ENCODE data around the gene IL22RA2. TPM values are rescaled to one million over a fixed set of nuclear protein-coding genes. Genes with fewer than 3 reads are reported as not detected.

Gene IL22RA2
- total RNA-seq, 1 experiment from 2014 or later: not detected

DNA sequence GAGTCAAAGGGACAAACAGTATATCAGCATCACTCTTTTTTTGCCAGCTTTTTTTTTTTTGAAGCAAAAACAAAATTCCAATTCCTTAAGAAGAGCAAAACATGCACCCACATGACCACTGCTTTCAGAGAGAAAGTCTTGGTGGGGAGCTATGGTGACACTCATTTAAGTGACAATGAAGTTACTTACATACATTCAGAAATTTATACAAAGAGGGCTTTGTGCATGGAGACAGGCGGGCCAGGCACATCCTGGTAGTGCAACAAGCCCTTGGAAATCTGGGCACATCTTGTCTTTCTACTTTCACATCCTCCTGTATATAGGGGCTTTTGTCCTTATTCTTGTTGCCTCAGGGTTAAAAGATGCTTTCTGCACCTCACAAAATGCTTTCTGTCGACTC is 55.9 kb downstream of the IL22RA2 start (continued):
- TF ChIP-seq, protein P1, sequence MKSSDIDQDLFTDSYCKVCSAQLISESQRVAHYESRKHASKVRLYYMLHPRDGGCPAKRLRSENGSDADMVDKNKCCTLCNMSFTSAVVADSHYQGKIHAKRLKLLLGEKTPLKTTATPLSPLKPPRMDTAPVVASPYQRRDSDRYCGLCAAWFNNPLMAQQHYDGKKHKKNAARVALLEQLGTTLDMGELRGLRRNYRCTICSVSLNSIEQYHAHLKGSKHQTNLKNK (CRISPR knock-in tag; IDR thresholded peaks at IDR 0.05): no peak

DNA sequence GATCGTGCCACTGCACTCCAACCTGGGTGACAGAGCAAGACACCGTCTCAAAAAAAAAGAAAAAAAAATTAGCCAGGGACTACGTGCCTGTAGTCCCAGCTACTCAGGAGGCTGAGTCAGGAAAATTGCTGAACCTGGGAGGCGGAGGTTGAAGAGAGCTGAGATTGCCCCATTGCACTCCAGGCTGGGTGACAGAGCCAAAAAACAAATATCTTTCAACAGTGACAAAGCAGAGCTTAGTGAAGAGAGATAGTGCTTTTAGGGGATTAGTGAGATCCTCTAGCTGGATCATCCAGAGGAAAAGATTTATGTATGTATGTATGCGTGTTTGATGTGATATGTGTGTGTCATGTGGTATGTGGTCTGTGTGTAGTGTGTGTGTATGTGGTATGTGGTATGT is 56.6 kb downstream of the IL22RA2 start:
- ChIA-PET CTCF (interaction anchor here (0.7 kb wide), 1 partner anchor 888 kb away, joined by 3 read pairs; no protein-coding TSS in a partner anchor), POLR2A (no interaction called here)
- Mint-ChIP-seq H3K4me3 (no peak overlapping the region), H3K27me3 (ENCODE audit: low read depth) (peaks cover 3% of the 10 kb centered on the region; the same call in 1 of the 2 replicates), H3K9me3 (peaks cover 56% of the 10 kb centered on the region), H3K4me1 (no peaks in the 10 kb centered on the region), H3K27ac (no peak overlapping the region), H3K36me3 (peaks cover 44% of the 10 kb centered on the region)
- DNase-seq (ENCODE audit: low spot score) (no peak), ATAC-seq (no peak)
- TF ChIP-seq HMGXB4 (CRISPR knock-in tag; IDR thresholded peaks at IDR 0.05): no peak
- TF ChIP-seq, protein P2, sequence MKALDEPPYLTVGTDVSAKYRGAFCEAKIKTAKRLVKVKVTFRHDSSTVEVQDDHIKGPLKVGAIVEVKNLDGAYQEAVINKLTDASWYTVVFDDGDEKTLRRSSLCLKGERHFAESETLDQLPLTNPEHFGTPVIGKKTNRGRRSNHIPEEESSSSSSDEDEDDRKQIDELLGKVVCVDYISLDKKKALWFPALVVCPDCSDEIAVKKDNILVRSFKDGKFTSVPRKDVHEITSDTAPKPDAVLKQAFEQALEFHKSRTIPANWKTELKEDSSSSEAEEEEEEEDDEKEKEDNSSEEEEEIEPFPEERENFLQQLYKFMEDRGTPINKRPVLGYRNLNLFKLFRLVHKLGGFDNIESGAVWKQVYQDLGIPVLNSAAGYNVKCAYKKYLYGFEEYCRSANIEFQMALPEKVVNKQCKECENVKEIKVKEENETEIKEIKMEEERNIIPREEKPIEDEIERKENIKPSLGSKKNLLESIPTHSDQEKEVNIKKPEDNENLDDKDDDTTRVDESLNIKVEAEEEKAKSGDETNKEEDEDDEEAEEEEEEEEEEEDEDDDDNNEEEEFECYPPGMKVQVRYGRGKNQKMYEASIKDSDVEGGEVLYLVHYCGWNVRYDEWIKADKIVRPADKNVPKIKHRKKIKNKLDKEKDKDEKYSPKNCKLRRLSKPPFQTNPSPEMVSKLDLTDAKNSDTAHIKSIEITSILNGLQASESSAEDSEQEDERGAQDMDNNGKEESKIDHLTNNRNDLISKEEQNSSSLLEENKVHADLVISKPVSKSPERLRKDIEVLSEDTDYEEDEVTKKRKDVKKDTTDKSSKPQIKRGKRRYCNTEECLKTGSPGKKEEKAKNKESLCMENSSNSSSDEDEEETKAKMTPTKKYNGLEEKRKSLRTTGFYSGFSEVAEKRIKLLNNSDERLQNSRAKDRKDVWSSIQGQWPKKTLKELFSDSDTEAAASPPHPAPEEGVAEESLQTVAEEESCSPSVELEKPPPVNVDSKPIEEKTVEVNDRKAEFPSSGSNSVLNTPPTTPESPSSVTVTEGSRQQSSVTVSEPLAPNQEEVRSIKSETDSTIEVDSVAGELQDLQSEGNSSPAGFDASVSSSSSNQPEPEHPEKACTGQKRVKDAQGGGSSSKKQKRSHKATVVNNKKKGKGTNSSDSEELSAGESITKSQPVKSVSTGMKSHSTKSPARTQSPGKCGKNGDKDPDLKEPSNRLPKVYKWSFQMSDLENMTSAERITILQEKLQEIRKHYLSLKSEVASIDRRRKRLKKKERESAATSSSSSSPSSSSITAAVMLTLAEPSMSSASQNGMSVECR (CRISPR knock-in tag; IDR thresholded peaks at IDR 0.05; ENCODE audit: borderline replicate concordance): no peak
- TF ChIP-seq, protein P3, sequence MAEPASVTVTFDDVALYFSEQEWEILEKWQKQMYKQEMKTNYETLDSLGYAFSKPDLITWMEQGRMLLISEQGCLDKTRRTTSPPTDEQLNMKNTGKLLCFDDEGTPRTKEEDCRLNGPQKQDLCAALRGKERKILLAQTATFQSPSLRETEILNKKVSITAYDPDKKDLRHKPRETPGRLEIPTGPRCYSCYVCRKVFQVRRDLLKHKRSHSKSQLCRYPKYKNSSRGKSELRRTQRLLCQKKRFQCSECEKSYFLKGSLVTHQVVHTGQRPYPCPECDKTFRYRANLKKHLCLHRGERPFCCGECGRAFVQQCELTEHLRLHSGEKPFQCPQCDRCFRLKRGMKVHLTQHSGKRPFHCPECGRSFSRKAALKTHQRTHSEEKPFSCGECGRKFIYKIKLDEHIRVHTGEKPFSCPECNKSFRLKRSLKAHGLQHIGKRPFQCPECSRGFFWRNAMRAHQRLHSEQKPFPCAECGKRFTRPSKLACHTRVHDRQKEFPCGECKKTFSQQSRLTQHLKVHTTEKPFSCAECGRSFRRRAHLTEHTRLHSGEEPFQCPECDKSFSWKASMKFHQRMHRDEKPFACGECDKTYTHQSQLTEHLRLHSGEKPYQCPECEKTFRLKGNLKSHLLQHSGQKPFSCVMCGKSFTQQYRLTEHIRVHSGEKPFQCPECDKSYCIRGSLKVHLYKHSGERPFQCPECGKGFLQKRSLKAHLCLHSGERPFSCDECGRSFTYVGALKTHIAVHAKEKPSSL (CRISPR knock-in tag; conservative IDR thresholded peaks at IDR 0.05): no peak
- TF ChIP-seq, protein P4, sequence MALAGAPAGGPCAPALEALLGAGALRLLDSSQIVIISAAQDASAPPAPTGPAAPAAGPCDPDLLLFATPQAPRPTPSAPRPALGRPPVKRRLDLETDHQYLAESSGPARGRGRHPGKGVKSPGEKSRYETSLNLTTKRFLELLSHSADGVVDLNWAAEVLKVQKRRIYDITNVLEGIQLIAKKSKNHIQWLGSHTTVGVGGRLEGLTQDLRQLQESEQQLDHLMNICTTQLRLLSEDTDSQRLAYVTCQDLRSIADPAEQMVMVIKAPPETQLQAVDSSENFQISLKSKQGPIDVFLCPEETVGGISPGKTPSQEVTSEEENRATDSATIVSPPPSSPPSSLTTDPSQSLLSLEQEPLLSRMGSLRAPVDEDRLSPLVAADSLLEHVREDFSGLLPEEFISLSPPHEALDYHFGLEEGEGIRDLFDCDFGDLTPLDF (CRISPR knock-in tag; IDR thresholded peaks at IDR 0.05): no peak
- no peak for TF ChIP-seq ESRRA (CRISPR knock-in tag; IDR thresholded peaks at IDR 0.05; ENCODE audit: borderline replicate concordance)
- no peak for TF ChIP-seq NFATC4 (CRISPR knock-in tag; IDR thresholded peaks at IDR 0.05)
- TF ChIP-seq TEAD1 (CRISPR knock-in tag; IDR thresholded peaks at IDR 0.05): no peak
- no peak for TF ChIP-seq ZNF138 (CRISPR knock-in tag; conservative IDR thresholded peaks at IDR 0.05)
- TF ChIP-seq, protein P5, sequence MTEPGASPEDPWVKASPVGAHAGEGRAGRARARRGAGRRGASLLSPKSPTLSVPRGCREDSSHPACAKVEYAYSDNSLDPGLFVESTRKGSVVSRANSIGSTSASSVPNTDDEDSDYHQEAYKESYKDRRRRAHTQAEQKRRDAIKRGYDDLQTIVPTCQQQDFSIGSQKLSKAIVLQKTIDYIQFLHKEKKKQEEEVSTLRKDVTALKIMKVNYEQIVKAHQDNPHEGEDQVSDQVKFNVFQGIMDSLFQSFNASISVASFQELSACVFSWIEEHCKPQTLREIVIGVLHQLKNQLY (CRISPR knock-in tag; IDR thresholded peaks at IDR 0.05): no peak
- TF ChIP-seq E2F4 (CRISPR knock-in tag; IDR thresholded peaks at IDR 0.05; ENCODE audit: borderline replicate concordance, low read depth): no peak
- TF ChIP-seq SP1 (CRISPR knock-in tag; conservative IDR thresholded peaks at IDR 0.05): no peak
- no peak for TF ChIP-seq JUN (CRISPR knock-in tag; IDR thresholded peaks at IDR 0.05)
- TF ChIP-seq HMGA2 (CRISPR knock-in tag; IDR thresholded peaks at IDR 0.05): no peak

Measured in WTC11 (cell line).